ENCODE measurements around the gene NES. TPM values are rescaled to one million over a fixed set of nuclear protein-coding genes. Genes with fewer than 3 reads are reported as not detected.

Gene NES
- total RNA-seq, 1 experiment from 2014 or later = 168 TPM

DNA sequence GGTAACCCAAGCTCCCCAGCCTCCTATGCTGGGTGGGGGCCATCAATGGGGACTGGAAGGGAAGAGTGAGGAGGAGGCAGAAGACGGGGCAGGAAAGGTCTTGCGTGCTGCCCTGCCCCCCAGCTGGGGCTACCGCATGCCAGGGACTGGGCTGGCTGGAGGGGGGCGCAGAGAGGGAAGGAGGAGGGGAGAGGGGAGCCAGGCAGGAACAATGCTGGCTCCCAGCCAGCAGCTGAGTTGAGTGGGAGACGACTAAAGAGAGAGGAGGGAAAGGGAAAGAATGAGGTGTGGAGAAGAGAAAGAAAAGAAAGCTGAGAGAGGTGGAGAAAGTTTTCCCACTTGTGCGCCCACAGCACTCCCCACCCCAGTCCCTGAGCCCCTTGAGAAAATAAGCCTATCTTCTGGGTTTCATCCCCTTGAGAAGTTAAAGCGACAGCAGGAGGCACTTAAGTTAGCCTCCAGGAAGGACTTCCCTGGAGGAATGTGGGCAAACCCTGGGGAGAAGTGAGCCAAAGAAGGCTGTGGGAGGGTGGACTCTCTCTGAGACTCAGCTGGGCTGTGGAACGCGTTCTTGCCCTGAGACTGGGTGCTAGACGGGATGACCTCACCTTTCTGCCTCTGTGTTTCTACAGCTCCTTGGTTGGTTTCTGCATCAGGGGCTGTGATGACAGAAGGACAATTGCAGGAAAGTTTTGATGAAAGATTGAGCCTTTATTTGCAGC lies 12.9 kb upstream of the NES start:
- TF ChIP-seq, protein P1, sequence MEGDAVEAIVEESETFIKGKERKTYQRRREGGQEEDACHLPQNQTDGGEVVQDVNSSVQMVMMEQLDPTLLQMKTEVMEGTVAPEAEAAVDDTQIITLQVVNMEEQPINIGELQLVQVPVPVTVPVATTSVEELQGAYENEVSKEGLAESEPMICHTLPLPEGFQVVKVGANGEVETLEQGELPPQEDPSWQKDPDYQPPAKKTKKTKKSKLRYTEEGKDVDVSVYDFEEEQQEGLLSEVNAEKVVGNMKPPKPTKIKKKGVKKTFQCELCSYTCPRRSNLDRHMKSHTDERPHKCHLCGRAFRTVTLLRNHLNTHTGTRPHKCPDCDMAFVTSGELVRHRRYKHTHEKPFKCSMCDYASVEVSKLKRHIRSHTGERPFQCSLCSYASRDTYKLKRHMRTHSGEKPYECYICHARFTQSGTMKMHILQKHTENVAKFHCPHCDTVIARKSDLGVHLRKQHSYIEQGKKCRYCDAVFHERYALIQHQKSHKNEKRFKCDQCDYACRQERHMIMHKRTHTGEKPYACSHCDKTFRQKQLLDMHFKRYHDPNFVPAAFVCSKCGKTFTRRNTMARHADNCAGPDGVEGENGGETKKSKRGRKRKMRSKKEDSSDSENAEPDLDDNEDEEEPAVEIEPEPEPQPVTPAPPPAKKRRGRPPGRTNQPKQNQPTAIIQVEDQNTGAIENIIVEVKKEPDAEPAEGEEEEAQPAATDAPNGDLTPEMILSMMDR (conservative IDR thresholded peaks at IDR 0.05) = no peak
- H4K91ac ChIP-seq (ENCODE audit: insufficient read length, low read depth, low read length) = no peak overlapping the region
- Mint-ChIP-seq H3K36me3 (ENCODE audit: insufficient read depth in 1 of 3, low read depth in 3 of 3) (no peaks in the 10 kb centered on the region), H3K4me1 (peaks cover 57 to 58% of the 10 kb centered on the region in 2 experiments), H3K27ac (peak overlapping the region in 2 of 3 experiments; percentile 2 to 46; a peak in 3 of 7 replicates), H3K9me3 (peaks cover 0 to 5% of the 10 kb centered on the region in 2 experiments; a peak in 1 of 5 replicates), H3K4me3 (peak overlapping the region; percentile 43 to 76), H3K27me3 (ENCODE audit: low read depth) (peaks cover 14% of the 10 kb centered on the region)
- no peak overlapping the region for H2BK15ac ChIP-seq (ENCODE audit: low read depth, low read length)
- no peaks in the 10 kb centered on the region for H3K9me3 ChIP-seq (ENCODE audit: control insufficient read depth, low read depth, low read length)
- H3K14ac ChIP-seq (ENCODE audit: insufficient read depth, low read length) = no peak overlapping the region
- H2BK20ac ChIP-seq (ENCODE audit: low read depth, low read length, poor library complexity, severe bottlenecking) = no peak overlapping the region
- H3K18ac ChIP-seq (ENCODE audit: insufficient read length, low read depth, low read length) = no peak overlapping the region
- no peaks in the 10 kb centered on the region for H4K20me1 ChIP-seq (ENCODE audit: control insufficient read depth, insufficient read depth, insufficient read length)
- H2AK5ac ChIP-seq (ENCODE audit: insufficient read length, low read length) = no peak overlapping the region
- no peaks in the 10 kb centered on the region for H3K79me1 ChIP-seq (ENCODE audit: insufficient read depth, low read depth, low read length, poor library complexity, severe bottlenecking)
- no peak overlapping the region for H4K5ac ChIP-seq (ENCODE audit: insufficient read length, low read depth, low read length)
- H3K27ac ChIP-seq (ENCODE audit: insufficient read length, low read depth, low read length) = no peak overlapping the region
- H3K79me2 ChIP-seq (ENCODE audit: insufficient read depth, low read length) = no peaks in the 10 kb centered on the region
- H3K9ac ChIP-seq (ENCODE audit: extremely low read depth, insufficient read length, low read length) = no peak overlapping the region
- peaks cover 10% of the 10 kb centered on the region for H3K23me2 ChIP-seq (ENCODE audit: insufficient read length, low read depth, low read length, poor library complexity, severe bottlenecking)
- no peak overlapping the region for H3K4ac ChIP-seq (ENCODE audit: low read depth, low read length)
- no peak overlapping the region for H3K23ac ChIP-seq (ENCODE audit: insufficient read length, low read depth, low read length)
- H3K27me3 ChIP-seq (ENCODE audit: insufficient read depth, low read length) = no peaks in the 10 kb centered on the region
- H2BK12ac ChIP-seq (ENCODE audit: insufficient read length, low read depth, low read length) = no peak overlapping the region
- H3K4me2 ChIP-seq (ENCODE audit: insufficient read depth, insufficient read length, low read length) = peak overlapping the region; percentile 79
- peaks cover 17% of the 10 kb centered on the region; the same call in 1 of the 2 replicates for H3K4me1 ChIP-seq (ENCODE audit: insufficient read depth, low read length)
- H2AFZ ChIP-seq (ENCODE audit: low read length) = no peak overlapping the region
- H2BK120ac ChIP-seq (ENCODE audit: low read depth, low read length, poor library complexity, severe bottlenecking) = no peak overlapping the region
- WGBS (ENCODE audit: extremely low coverage, insufficient read length, low lambda C conversion rate) = no CpG with 5 or more reads among the region's 10 CpGs
- no peak overlapping the region for H2BK5ac ChIP-seq (ENCODE audit: insufficient read length, low read length)
- no peak overlapping the region for H4K8ac ChIP-seq (replicated peaks; ENCODE audit: insufficient read length, low read depth, low read length)
- DNase-seq = no peak
- no peak overlapping the region for H3K56ac ChIP-seq (ENCODE audit: insufficient read length, low read depth, low read length)
- no peak overlapping the region for H3T11ph ChIP-seq (ENCODE audit: low read length)

Data from H9 (cell line).